Measurements from ENCODE around the gene LGALS7.
"Not testable (repeated sequence)": the region's sequence is repeated elsewhere in the genome, so short reads cannot be mapped to it uniquely, and the experiment has no call there.

LGALS7 gene

DNA sequence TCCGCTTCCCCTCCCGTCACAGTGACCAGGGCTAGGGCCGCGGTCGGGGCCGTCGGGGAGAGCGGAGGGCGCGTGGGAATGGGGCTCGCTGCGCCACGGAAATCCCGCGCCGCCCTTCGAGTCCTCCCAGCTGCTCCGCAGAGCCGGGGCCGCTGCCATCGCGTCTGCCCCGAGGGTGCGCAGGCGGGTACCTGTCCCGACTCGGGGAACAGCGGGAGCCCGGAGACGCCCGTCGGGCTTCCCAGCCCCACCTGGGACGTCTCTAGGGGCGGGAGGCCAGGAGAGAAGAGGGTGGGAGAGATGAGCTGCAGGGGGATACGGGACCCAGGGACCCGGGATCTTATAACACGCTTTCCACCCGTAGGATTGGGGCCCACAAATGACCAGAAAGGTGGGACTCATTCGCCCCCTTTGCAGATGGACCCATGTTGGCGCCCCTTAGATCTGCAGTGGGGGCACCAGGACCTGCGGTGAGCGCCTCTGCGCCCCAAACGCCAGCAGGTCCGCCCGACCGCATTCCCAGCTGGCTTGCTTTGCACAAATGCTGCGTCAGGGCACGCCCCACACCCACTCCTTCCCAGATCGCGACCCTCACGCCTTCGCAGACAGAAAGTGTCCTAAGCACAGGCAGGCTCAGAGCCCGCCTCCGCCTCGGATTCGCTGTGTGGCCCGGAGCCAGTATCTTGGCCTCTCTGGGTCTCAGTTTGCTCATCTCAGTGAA, 2.9 kb downstream of the LGALS7 start:
- H3K4ac ChIP-seq (ENCODE audit: low read length); H2BK15ac ChIP-seq (ENCODE audit: low read length); H3K18ac ChIP-seq (ENCODE audit: low read length); H3K9me3 ChIP-seq (replicated peaks in 1 of 2; ENCODE audit: control insufficient read depth in 2 of 2, insufficient read depth in 1 of 2, low read depth in 1 of 2, low read length in 2 of 2); H3K23ac ChIP-seq (ENCODE audit: low read depth, low read length, poor library complexity); H3K27me3 ChIP-seq (ENCODE audit: control insufficient read depth in 3 of 3, insufficient read depth in 3 of 3, low read depth in 1 of 3, low read length in 3 of 3); H3K79me1 ChIP-seq (ENCODE audit: low read depth, low read length); H3K4me2 ChIP-seq (ENCODE audit: insufficient read depth, low read length, poor library complexity, severe bottlenecking); H3K36me3 ChIP-seq (replicated peaks in 1 of 2; ENCODE audit: control insufficient read depth in 2 of 2, insufficient read depth in 2 of 2, low read length in 2 of 2); H3K14ac ChIP-seq (ENCODE audit: low read length); H2BK120ac ChIP-seq (ENCODE audit: low read depth, low read length); H3K9ac ChIP-seq (ENCODE audit: low read depth, low read length, poor library complexity); H3K27ac ChIP-seq (replicated peaks; ENCODE audit: low read length); H2BK5ac ChIP-seq (ENCODE audit: low read length); H3K4me1 ChIP-seq (ENCODE audit: control insufficient read depth in 2 of 2, insufficient read depth in 1 of 2, low read depth in 1 of 2, low read length in 2 of 2); H3K4me3 ChIP-seq (ENCODE audit: low read length in 2 of 2); DNase-seq (ENCODE audit: low spot score); H2AK5ac ChIP-seq (ENCODE audit: low read depth, low read length); H4K91ac ChIP-seq (ENCODE audit: low read depth, low read length, poor library complexity); H2BK12ac ChIP-seq (ENCODE audit: low read length); H4K8ac ChIP-seq (ENCODE audit: low read depth, low read length): not testable (repeated sequence)
- H2AFZ ChIP-seq (ENCODE audit: low read length) = peak overlapping the region; percentile 80
- no CpG with 5 or more reads among the region's 58 CpGs for WGBS, 2 donors (ENCODE audit: extremely low coverage in 2 of 2, insufficient read length in 2 of 2, insufficient replicate concordance in 1 of 2)

DNA sequence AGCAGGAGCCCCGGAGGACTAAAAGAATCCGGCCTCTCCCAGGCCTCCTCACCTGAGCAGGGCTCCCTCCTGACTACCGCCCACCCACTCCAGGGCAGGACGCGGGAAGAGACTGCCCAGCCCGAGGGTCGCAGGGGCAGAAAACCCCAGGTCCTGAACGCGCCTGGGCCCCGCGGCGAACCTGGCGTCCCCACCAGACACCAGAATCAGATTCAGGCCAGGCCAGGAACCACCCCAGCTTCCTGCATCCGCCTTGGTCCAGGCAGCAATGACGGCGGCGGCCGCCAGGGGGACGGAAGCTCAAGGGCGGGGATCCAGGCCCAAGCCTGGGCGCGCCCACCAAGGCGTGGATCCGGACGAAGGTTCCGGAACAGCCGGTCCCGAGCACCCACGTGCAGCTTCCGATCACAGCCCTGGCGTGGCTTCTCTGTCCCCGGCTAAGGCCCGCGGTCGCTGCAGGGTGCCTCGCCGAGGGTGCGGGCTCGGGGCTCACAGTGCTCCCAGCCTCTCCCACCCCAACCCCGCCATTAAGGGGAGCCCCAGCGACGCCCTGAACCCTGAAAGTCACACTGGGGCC, 3.6 kb downstream of the LGALS7 start:
- Histone ChIP-seq H3K4ac (ENCODE audit: low read length) (no peak overlapping the region), H3K23ac (ENCODE audit: low read depth, low read length, poor library complexity) (no peak overlapping the region), H3K27ac (replicated peaks; ENCODE audit: low read length) (no peak overlapping the region), H2BK5ac (ENCODE audit: low read length) (no peak overlapping the region), H2BK12ac (ENCODE audit: low read length) (no peak overlapping the region), H3K18ac (ENCODE audit: low read length) (peak overlapping the region; percentile 90), H3K9me3 (replicated peaks in 1 of 2; ENCODE audit: control insufficient read depth in 2 of 2, insufficient read depth in 1 of 2, low read depth in 1 of 2, low read length in 2 of 2) (no peaks in the 10 kb centered on the region), H4K91ac (ENCODE audit: low read depth, low read length, poor library complexity) (no peak overlapping the region), H4K8ac (ENCODE audit: low read depth, low read length) (no peak overlapping the region), H3K4me3 (ENCODE audit: low read length in 2 of 2) (no peak overlapping the region), H2AK5ac (ENCODE audit: low read depth, low read length) (no peak overlapping the region), H3K14ac (ENCODE audit: low read length) (no peak overlapping the region), H2AFZ (ENCODE audit: low read length) (peak overlapping the region; percentile 80), H3K27me3 (ENCODE audit: control insufficient read depth in 3 of 3, insufficient read depth in 3 of 3, low read depth in 1 of 3, low read length in 3 of 3) (peaks cover 0 to 5% (median 2%) of the 10 kb centered on the region in 3 experiments), H3K79me1 (ENCODE audit: low read depth, low read length) (peaks cover 2% of the 10 kb centered on the region), H3K9ac (ENCODE audit: low read depth, low read length, poor library complexity) (no peak overlapping the region), H3K36me3 (replicated peaks in 1 of 2; ENCODE audit: control insufficient read depth in 2 of 2, insufficient read depth in 2 of 2, low read length in 2 of 2) (no peaks in the 10 kb centered on the region), H3K4me2 (ENCODE audit: insufficient read depth, low read length, poor library complexity, severe bottlenecking) (no peak overlapping the region), H2BK15ac (ENCODE audit: low read length) (peak overlapping the region; percentile 49), H3K4me1 (ENCODE audit: control insufficient read depth in 2 of 2, insufficient read depth in 1 of 2, low read depth in 1 of 2, low read length in 2 of 2) (no peaks in the 10 kb centered on the region), H2BK120ac (ENCODE audit: low read depth, low read length) (peak overlapping the region; percentile 18)
- DNase-seq (ENCODE audit: low spot score) = no peak
- no CpG with 5 or more reads among the region's 42 CpGs for WGBS, 2 donors (ENCODE audit: extremely low coverage in 2 of 2, insufficient read length in 2 of 2, insufficient replicate concordance in 1 of 2)

DNA sequence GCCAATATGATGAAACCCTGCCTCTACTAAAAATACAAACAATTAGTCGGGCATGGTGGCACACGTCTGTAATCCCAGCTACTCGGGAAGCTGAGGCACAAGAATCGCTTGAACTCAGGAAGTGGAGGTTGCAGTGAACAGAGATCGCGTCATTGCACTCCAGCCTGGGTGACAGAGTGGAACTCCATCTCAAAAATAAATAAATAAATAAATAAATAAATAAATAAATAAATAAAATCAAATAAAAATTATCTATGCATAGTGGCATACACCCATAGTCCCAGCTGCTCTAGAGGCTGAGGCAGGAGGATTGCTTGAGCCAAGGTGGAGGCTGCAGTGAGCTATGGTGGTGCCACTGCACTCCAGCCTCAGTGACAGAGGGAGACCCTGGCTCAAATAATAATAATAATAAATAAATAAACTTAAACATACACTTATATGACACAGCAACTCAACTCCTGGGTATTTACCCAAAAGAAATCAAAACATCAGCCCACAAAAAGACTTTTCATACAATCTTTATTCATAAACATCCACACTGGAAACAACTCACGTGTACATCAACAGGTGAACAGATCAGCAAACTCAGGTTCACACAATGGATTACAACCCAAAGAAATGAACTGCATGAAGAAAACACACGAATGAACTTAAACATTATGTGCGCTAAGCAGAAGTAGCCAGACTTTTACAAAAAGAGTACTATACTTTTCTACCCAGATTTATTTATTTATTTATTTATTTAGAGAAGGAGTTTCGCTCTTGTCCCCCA, 6.9 kb downstream of the LGALS7 start:
- H3K27me3 ChIP-seq (ENCODE audit: control insufficient read depth in 3 of 3, insufficient read depth in 3 of 3, low read depth in 1 of 3, low read length in 3 of 3) = no peaks in the 10 kb centered on the region

DNA sequence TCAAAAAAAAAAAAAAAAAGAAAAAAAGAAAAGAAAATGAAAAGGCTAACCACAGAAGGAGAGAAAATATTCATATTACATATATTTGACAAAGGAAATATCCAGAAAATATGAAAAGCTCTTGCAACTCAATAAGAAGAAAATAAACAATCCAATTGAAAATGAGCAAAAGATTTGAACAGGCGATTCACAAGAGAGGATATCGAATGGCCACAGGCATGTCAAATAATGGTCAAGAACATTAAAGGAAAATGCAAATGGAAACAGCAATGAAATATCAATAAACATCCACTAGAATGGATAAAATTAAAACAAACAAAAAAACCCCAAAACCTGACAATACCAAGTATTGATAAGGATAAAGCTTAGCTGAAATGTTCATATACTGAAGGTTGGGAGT, 8.1 kb downstream of the LGALS7 start:
- Histone ChIP-seq H2AK5ac (ENCODE audit: low read depth, low read length) (no peak overlapping the region), H2BK5ac (ENCODE audit: low read length) (no peak overlapping the region), H4K91ac (ENCODE audit: low read depth, low read length, poor library complexity) (no peak overlapping the region), H3K4me3 (ENCODE audit: low read length in 2 of 2) (no peak overlapping the region), H3K14ac (ENCODE audit: low read length) (no peak overlapping the region), H2BK120ac (ENCODE audit: low read depth, low read length) (no peak overlapping the region), H3K4me2 (ENCODE audit: insufficient read depth, low read length, poor library complexity, severe bottlenecking) (no peak overlapping the region), H4K8ac (ENCODE audit: low read depth, low read length) (no peak overlapping the region), H3K23ac (ENCODE audit: low read depth, low read length, poor library complexity) (no peak overlapping the region), H2BK12ac (ENCODE audit: low read length) (no peak overlapping the region), H2BK15ac (ENCODE audit: low read length) (no peak overlapping the region), H3K9ac (ENCODE audit: low read depth, low read length, poor library complexity) (no peak overlapping the region), H3K4me1 (ENCODE audit: control insufficient read depth in 2 of 2, insufficient read depth in 1 of 2, low read depth in 1 of 2, low read length in 2 of 2) (no peaks in the 10 kb centered on the region), H3K27ac (replicated peaks; ENCODE audit: low read length) (no peak overlapping the region), H3K4ac (ENCODE audit: low read length) (no peak overlapping the region), H3K79me1 (ENCODE audit: low read depth, low read length) (peaks cover 2% of the 10 kb centered on the region), H2AFZ (ENCODE audit: low read length) (no peak overlapping the region), H3K9me3 (replicated peaks in 1 of 2; ENCODE audit: control insufficient read depth in 2 of 2, insufficient read depth in 1 of 2, low read depth in 1 of 2, low read length in 2 of 2) (no peaks in the 10 kb centered on the region), H3K27me3 (ENCODE audit: control insufficient read depth in 3 of 3, insufficient read depth in 3 of 3, low read depth in 1 of 3, low read length in 3 of 3) (no peaks in the 10 kb centered on the region), H3K36me3 (replicated peaks in 1 of 2; ENCODE audit: control insufficient read depth in 2 of 2, insufficient read depth in 2 of 2, low read length in 2 of 2) (no peaks in the 10 kb centered on the region), H3K18ac (ENCODE audit: low read length) (no peak overlapping the region)
- WGBS, 2 donors (ENCODE audit: extremely low coverage in 2 of 2, insufficient read length in 2 of 2, insufficient replicate concordance in 1 of 2) = no CpG with 5 or more reads among the region's 2 CpGs
- no peak for DNase-seq (ENCODE audit: low spot score)

More for the DNA sequence above, 6.9 kb downstream of the LGALS7 start:
- Histone ChIP-seq H4K8ac (ENCODE audit: low read depth, low read length) (no peak overlapping the region), H3K36me3 (replicated peaks in 1 of 2; ENCODE audit: control insufficient read depth in 2 of 2, insufficient read depth in 2 of 2, low read length in 2 of 2) (no peaks in the 10 kb centered on the region), H4K91ac (ENCODE audit: low read depth, low read length, poor library complexity) (no peak overlapping the region), H3K79me1 (ENCODE audit: low read depth, low read length) (peaks cover 2% of the 10 kb centered on the region), H2BK120ac (ENCODE audit: low read depth, low read length) (no peak overlapping the region), H3K4ac (ENCODE audit: low read length) (no peak overlapping the region), H2AFZ (ENCODE audit: low read length) (no peak overlapping the region), H3K4me1 (ENCODE audit: control insufficient read depth in 2 of 2, insufficient read depth in 1 of 2, low read depth in 1 of 2, low read length in 2 of 2) (no peaks in the 10 kb centered on the region), H2BK15ac (ENCODE audit: low read length) (no peak overlapping the region), H3K27ac (replicated peaks; ENCODE audit: low read length) (no peak overlapping the region), H3K9me3 (replicated peaks in 1 of 2; ENCODE audit: control insufficient read depth in 2 of 2, insufficient read depth in 1 of 2, low read depth in 1 of 2, low read length in 2 of 2) (no peaks in the 10 kb centered on the region), H3K14ac (ENCODE audit: low read length) (no peak overlapping the region), H3K18ac (ENCODE audit: low read length) (no peak overlapping the region), H3K9ac (ENCODE audit: low read depth, low read length, poor library complexity) (no peak overlapping the region), H3K4me3 (ENCODE audit: low read length in 2 of 2) (no peak overlapping the region), H2BK5ac (ENCODE audit: low read length) (no peak overlapping the region), H2BK12ac (ENCODE audit: low read length) (no peak overlapping the region), H2AK5ac (ENCODE audit: low read depth, low read length) (no peak overlapping the region), H3K4me2 (ENCODE audit: insufficient read depth, low read length, poor library complexity, severe bottlenecking) (no peak overlapping the region), H3K23ac (ENCODE audit: low read depth, low read length, poor library complexity) (no peak overlapping the region)
- no CpG with 5 or more reads among the region's 10 CpGs for WGBS, 2 donors (ENCODE audit: extremely low coverage in 2 of 2, insufficient read length in 2 of 2, insufficient replicate concordance in 1 of 2)
- DNase-seq (ENCODE audit: low spot score) = no peak
